ENCODE measurements around the gene UBE2V1.

UBE2V1 gene

GRCh38 chr20:50126662-50127061, 13.7 kb upstream of the UBE2V1 start:
- no peak overlapping the region for H3K9ac ChIP-seq
- no peak overlapping the region for H2AFZ ChIP-seq

GRCh38 chr20:50125279-50125678, 12.3 kb upstream of the UBE2V1 start:
- Histone ChIP-seq H2AFZ (no peak overlapping the region), H3K27me3 (ENCODE audit: control insufficient read depth, insufficient read depth, low read length) (no peaks in the 10 kb centered on the region), H3K9me3 (ENCODE audit: control insufficient read depth, low read length) (no peaks in the 10 kb centered on the region), H3K79me2 (peaks cover 29% of the 10 kb centered on the region), H3K4me3 (ENCODE audit: low read depth, low read length) (no peak overlapping the region), H3K4me2 (ENCODE audit: low read length) (no peak overlapping the region), H3K27ac (no peak overlapping the region), H3K36me3 (ENCODE audit: control insufficient read depth, insufficient read depth, low read length) (no peaks in the 10 kb centered on the region), H3K4me1 (peaks cover 25% of the 10 kb centered on the region), H3K9ac (no peak overlapping the region)
- TF ChIP-seq, protein P1, sequence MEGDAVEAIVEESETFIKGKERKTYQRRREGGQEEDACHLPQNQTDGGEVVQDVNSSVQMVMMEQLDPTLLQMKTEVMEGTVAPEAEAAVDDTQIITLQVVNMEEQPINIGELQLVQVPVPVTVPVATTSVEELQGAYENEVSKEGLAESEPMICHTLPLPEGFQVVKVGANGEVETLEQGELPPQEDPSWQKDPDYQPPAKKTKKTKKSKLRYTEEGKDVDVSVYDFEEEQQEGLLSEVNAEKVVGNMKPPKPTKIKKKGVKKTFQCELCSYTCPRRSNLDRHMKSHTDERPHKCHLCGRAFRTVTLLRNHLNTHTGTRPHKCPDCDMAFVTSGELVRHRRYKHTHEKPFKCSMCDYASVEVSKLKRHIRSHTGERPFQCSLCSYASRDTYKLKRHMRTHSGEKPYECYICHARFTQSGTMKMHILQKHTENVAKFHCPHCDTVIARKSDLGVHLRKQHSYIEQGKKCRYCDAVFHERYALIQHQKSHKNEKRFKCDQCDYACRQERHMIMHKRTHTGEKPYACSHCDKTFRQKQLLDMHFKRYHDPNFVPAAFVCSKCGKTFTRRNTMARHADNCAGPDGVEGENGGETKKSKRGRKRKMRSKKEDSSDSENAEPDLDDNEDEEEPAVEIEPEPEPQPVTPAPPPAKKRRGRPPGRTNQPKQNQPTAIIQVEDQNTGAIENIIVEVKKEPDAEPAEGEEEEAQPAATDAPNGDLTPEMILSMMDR (IDR thresholded peaks at IDR 0.05) = no peak

More at GRCh38 chr20:50126662-50127061, 13.7 kb upstream of the UBE2V1 start:
- H3K27ac ChIP-seq = peak overlapping the region; percentile 81
- no peak overlapping the region for H3K4me2 ChIP-seq (ENCODE audit: low read length)
- TF ChIP-seq, protein P1 (IDR thresholded peaks at IDR 0.05) = no peak
- H3K27me3 ChIP-seq (ENCODE audit: control insufficient read depth, insufficient read depth, low read length) = no peaks in the 10 kb centered on the region
- no peaks in the 10 kb centered on the region for H3K36me3 ChIP-seq (ENCODE audit: control insufficient read depth, insufficient read depth, low read length)
- no peaks in the 10 kb centered on the region for H3K9me3 ChIP-seq (ENCODE audit: control insufficient read depth, low read length)
- H3K4me3 ChIP-seq (ENCODE audit: low read depth, low read length) = no peak overlapping the region
- peaks cover 39% of the 10 kb centered on the region for H3K79me2 ChIP-seq
- H3K4me1 ChIP-seq = peaks cover 29% of the 10 kb centered on the region

DNA sequence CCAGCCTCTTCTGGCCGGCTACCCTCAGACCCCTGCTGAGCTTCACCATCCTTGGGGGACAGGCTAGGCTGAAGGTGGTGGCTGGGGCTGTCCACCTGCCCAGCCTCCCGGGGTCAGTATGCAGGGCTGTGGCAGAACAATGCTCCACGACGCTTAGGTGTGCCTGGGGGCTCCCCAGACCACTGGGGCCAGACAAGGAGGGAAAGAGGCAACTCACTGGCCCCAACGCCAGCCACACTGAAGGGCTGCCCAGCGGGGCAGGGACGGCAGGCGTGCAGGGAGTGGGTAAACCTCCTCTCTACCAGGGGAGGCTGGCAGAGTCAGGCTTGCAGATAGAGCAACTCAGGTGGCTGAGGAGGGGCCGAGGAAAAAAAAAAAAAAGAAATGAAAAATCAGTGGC, 11.5 kb upstream of the UBE2V1 start:
- TF ChIP-seq, protein P1 (IDR thresholded peaks at IDR 0.05) = no peak
- H2AFZ ChIP-seq = no peak overlapping the region
- H3K4me1 ChIP-seq = peaks cover 24% of the 10 kb centered on the region
- H3K27me3 ChIP-seq (ENCODE audit: control insufficient read depth, insufficient read depth, low read length) = no peaks in the 10 kb centered on the region
- no peak overlapping the region for H3K9ac ChIP-seq
- H3K9me3 ChIP-seq (ENCODE audit: control insufficient read depth, low read length) = no peaks in the 10 kb centered on the region
- H3K27ac ChIP-seq = no peak overlapping the region
- no peaks in the 10 kb centered on the region for H3K36me3 ChIP-seq (ENCODE audit: control insufficient read depth, insufficient read depth, low read length)
- H3K79me2 ChIP-seq = peaks cover 21% of the 10 kb centered on the region
- no peak overlapping the region for H3K4me3 ChIP-seq (ENCODE audit: low read depth, low read length)
- H3K4me2 ChIP-seq (ENCODE audit: low read length) = no peak overlapping the region

GRCh38 chr20:50123418-50123817, 10.5 kb upstream of the UBE2V1 start:
- Histone ChIP-seq H3K4me2 (ENCODE audit: low read length) (no peak overlapping the region), H3K4me1 (peaks cover 24% of the 10 kb centered on the region), H2AFZ (no peak overlapping the region), H3K79me2 (peaks cover 11% of the 10 kb centered on the region), H3K9me3 (ENCODE audit: control insufficient read depth, low read length) (no peaks in the 10 kb centered on the region), H3K27ac (no peak overlapping the region), H3K4me3 (ENCODE audit: low read depth, low read length) (no peak overlapping the region), H3K27me3 (ENCODE audit: control insufficient read depth, insufficient read depth, low read length) (no peaks in the 10 kb centered on the region), H3K9ac (no peak overlapping the region), H3K36me3 (ENCODE audit: control insufficient read depth, insufficient read depth, low read length) (no peaks in the 10 kb centered on the region)
- TF ChIP-seq, protein P1 (IDR thresholded peaks at IDR 0.05) = no peak

DNA sequence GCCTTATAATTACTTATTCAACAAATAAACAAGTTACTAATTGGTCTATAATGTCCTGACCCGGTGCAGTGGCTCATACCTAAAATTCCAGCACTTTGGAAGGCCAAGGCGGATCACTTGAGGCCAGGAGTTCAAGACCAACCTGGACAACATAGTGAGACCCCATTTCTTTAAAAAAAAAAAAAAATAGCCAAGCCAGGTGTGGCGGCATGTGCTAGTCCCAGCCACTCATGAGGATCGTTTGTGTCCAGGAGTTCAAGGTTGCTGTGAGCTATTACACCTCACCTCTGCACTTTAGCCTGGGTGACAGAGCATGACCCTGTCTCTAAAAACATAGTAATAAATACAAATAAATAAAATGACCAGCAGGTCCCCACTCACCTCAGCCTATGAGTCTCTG, 9.8 kb upstream of the UBE2V1 start:
- TF ChIP-seq, protein P1 (IDR thresholded peaks at IDR 0.05) = no peak
- Histone ChIP-seq H3K79me2 (peaks cover 6% of the 10 kb centered on the region), H3K27me3 (ENCODE audit: control insufficient read depth, insufficient read depth, low read length) (no peaks in the 10 kb centered on the region), H3K27ac (no peak overlapping the region), H3K36me3 (ENCODE audit: control insufficient read depth, insufficient read depth, low read length) (no peaks in the 10 kb centered on the region), H3K4me1 (peaks cover 24% of the 10 kb centered on the region), H2AFZ (no peak overlapping the region), H3K9me3 (ENCODE audit: control insufficient read depth, low read length) (no peaks in the 10 kb centered on the region), H3K4me3 (ENCODE audit: low read depth, low read length) (no peak overlapping the region), H3K9ac (no peak overlapping the region), H3K4me2 (ENCODE audit: low read length) (no peak overlapping the region)
